OCI-LY7 (cell line): ENCODE results near the gene VSX1.

Experiments
- EZH2phosphoT487 ChIP-seq: fragments of 200-600 bp; sonication (generic); IDR thresholded peaks from 2 replicates; pipeline ENCODE4 v1.6.1; 2018; ENCODE audit warnings: low read depth, borderline replicate concordance, mild to moderate bottlenecking, mixed run types, antibody characterized with exemption, low read length, moderate library complexity, mixed read lengths
- TF ChIP-seq, protein P1 (sequence below): fragments of 200-600 bp; sonication (generic); conservative IDR thresholded peaks from 2 replicates; pipeline ENCODE4 v1.5.1; 2014; ENCODE audit warnings: mild to moderate bottlenecking, antibody characterized with exemption, low read length, moderate library complexity, mixed read lengths

DNA sequence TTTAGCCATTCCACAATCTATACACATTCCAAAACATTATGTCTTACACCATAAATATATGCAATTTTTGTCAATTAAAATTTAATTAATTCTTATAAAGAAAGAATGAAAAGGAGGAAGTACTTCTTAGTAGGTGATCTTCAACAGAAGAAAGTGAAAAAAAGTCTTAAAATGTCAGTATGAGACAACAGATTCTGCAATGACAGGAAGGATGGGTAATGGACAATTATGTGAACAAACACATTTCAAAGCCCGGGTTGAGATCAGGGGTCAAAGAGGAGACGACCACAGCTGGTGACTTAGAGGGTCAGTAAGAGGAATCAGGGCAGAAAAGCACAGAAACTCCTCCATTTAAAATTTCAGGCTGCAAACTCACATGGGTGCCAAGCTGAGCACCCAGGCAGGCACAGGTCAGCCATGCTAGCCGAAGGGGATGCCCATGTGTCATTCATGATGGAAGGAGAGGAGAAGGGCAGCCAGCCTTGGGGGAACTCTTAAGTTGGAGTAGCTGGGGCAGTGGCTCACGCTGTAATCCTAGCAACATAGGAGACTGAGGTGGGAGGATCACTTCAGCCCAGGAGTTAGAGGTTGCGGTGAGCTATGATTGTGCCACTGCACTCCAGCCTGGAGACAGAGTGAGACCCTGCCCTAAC, 11.0 kb downstream of the VSX1 start:
- TF ChIP-seq, protein P1, sequence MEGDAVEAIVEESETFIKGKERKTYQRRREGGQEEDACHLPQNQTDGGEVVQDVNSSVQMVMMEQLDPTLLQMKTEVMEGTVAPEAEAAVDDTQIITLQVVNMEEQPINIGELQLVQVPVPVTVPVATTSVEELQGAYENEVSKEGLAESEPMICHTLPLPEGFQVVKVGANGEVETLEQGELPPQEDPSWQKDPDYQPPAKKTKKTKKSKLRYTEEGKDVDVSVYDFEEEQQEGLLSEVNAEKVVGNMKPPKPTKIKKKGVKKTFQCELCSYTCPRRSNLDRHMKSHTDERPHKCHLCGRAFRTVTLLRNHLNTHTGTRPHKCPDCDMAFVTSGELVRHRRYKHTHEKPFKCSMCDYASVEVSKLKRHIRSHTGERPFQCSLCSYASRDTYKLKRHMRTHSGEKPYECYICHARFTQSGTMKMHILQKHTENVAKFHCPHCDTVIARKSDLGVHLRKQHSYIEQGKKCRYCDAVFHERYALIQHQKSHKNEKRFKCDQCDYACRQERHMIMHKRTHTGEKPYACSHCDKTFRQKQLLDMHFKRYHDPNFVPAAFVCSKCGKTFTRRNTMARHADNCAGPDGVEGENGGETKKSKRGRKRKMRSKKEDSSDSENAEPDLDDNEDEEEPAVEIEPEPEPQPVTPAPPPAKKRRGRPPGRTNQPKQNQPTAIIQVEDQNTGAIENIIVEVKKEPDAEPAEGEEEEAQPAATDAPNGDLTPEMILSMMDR: no peak
- no peak for TF ChIP-seq EZH2phosphoT487
